Smooth muscle cell of the brain vasculature (primary cell): ENCODE measurements around the gene NAXE.
A peak's percentile ranks its signal among the peaks of the same experiment; 100 is the strongest.
"Not testable (repeated sequence)": the region's sequence is repeated elsewhere in the genome, so short reads cannot be mapped to it uniquely, and the experiment has no call there.

Experiments used
- DNase-seq: peaks from one replicate; pipeline ENCODE4 v3.0.0-alpha.2; 2012; ENCODE audit warnings: low read depth, low spot score

NAXE gene

DNA sequence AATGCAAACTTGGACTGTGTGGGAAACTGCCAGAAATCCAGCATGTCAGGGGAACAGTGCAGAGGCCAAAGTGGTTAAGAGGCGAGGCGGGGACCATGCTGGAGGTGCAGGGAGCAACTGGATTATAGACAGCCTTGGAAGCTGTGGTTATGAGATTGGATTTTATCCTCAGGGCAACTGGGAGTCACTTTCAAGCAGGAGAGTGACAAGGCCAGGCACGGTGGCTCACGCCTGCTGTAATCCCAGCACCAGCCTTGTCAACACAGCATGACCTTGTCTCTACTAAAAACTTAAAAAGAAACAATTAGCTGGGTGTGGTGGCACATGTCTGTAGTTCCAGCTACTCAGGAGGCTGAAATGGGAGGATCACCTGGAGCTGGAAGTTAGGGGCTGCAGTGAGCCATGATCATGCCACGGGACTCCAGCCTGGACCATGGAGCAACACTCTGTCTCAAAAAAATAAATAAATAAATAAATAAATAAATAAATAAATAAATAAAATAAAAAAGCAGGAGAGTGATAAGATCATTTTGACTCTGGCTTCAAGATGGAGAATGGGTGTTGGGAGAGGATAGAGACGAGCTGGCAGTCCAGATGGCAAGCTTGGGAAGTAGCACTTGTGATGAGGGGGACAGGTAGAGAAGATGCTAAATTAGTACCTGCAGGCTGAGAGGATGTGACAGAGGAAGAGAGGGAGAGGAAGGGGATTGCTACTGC lies 31.2 kb downstream of the NAXE start:
- DNase-seq, result no peak

DNA sequence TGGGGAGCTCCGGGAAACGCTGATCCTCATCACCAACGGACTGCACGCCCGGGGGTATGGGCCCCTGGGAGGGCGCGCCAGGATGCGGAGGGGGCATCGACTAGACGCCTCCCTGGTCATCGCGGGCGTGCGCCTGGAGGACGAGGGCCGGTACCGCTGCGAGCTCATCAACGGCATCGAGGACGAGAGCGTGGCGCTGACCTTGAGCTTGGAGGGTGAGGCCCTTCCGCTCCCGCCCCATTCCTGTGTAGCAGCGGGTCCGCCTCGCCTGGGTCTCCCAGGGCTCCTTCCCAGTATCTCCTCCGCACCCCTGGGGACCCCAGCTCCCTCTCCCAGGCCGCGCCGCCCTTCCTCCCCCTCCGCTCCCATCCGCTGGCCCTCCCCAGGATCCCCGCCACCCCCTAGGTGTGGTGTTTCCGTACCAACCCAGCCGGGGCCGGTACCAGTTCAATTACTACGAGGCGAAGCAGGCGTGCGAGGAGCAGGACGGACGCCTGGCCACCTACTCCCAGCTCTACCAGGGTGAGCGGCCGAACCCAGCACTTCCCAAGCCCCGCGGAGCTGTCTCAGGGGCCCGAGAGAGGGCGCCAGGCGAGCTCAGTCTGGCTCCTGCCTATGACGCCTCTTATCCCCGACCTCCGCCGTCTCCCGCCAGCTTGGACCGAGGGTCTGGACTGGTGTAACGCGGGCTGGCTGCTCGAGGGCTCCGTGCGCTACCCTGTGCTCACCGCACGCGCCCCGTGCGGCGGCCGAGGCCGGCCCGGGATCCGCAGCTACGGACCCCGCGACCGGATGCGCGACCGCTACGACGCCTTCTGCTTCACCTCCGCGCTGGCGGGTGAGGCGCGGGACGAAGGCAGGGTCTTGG lies 32.6 kb downstream of the NAXE start:
- DNase-seq, result no peak

- DNase-seq, result no peak
These were observed 33.3 kb downstream of the NAXE start for GRCh38 chr1:156624814-156625435.

- no peak for DNase-seq
These were observed 34.0 kb downstream of the NAXE start for GRCh38 chr1:156625436-156626078.

DNA sequence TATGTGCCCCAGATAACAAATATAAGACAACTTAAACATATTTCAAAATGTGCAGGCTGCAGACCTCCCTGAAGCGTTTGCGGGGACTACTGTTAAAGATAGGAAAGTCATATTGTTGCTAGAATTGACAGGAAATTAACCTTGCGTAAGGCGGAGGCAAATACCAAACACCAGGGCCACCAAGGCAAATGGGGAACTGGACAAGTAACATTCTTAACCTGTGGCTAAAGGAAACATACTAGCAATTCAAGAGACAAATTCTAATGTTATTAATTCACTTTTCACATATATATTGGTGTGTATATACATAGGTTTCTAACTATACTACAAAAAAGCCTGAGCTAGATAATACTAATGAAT lies 34.5 kb downstream of the NAXE start:
- DNase-seq, result no peak

- DNase-seq, result peak; percentile 12
These were observed 35.8 kb downstream of the NAXE start for GRCh38 chr1:156627313-156627880.

GRCh38 chr1:156629823-156630449 lies 38.4 kb downstream of the NAXE start:
- DNase-seq, result no peak

GRCh38 chr1:156631152-156631551 lies 39.6 kb downstream of the NAXE start:
- DNase-seq, result not testable (repeated sequence)

DNA sequence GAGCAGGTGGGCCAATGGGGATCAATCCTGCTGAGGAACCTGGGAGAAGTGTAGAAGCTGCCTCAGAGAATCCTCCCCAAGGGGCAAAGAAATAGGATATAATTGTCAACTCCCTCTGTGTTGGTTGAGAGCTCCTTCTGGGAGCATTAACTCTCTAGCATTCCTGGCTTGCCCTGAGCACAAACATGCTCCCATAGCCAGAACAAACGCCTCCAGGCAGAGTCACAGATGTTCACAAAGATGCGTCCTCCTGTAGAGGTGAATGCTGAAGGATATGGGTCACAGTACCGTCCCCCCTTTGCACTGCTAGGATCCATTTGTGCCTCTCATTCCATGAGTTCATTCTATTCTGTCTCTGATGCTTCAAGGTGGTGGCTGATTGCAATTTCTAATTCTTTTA lies 40.8 kb downstream of the NAXE start:
- DNase-seq, result no peak

GRCh38 chr1:156638189-156638985 lies 46.8 kb downstream of the NAXE start:
- no peak for DNase-seq

DNA sequence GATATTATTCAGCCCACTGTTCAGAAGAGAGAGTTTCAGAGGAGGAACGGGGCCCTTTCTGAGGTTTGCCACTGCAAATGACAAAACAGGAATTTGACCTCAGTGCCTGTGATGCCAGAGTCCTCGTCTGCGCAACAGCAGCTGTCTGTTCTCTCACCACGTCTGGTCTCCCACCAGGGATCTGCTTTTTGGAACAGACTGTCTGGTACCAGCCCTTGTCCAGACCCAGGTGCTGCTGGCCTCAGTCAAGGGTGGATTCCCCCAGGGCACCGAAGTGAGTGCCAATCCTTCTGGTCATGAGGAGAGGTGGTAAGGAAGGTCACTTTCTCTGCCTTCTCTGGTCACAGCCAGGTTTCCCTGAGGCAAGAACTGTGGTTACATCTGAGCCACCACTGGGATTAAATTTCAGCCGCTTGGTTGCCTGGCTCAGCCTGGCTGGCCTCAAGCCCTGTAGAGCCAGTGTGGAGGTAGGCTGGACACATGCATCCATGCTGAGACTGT lies 48.1 kb downstream of the NAXE start:
- no peak for DNase-seq

GRCh38 chr1:156640842-156641706 lies 49.5 kb downstream of the NAXE start:
- DNase-seq, result no peak

DNA sequence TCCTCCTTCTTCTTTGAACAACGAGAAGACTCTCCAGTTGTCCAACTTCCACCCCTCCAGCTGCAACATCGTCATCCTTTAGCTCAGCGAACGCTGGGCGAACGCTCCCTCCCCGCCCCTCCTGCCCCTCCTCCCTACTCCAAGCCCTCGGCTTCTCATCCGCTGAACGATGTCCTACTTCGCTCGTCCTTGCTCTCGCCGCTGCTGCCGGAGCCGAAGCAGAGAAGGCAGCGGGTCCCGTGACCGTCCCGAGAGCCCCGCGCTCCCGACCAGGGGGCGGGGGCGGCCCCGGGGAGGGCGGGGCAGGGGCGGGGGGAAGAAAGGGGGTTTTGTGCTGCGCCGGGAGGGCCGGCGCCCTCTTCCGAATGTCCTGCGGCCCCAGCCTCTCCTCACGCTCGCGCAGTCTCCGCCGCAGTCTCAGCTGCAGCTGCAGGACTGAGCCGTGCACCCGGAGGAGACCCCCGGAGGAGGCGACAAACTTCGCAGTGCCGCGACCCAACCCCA lies 50.2 kb downstream of the NAXE start, which contains the start of gene BCAN:
TSS of gene BCAN (plus strand) at position 357 of the 504 bp plus-strand sequence. CDS start 3,938 bp downstream, outside the sequence.
- DNase-seq, result no peak

- no peak for DNase-seq
These were observed 50.9 kb downstream of the NAXE start for GRCh38 chr1:156642265-156643048.

- DNase-seq, result no peak
These were observed 51.6 kb downstream of the NAXE start for GRCh38 chr1:156643049-156643777.

DNA sequence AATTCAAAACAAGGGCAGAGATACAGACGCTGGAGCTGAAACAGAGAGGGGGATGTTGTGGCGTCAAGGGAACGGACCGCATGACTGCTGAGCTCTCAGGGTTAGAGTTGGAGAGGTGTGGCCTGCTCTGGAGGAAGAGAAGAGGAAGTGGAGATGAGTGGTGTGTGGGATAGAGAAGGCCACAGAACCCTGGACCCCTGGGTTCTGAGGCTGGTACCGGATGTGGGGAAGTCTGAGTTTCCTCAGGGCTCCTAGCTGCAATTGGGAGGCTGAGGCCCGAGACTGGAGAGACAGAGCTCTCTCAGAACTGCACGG lies 52.2 kb downstream of the NAXE start:
- no peak for DNase-seq
